ENCODE results near the gene MSMP.

Gene MSMP

GRCh38 chr9:35763181-35763580, 9.1 kb upstream of the MSMP start:
- H3K27ac Mint-ChIP-seq = no peak overlapping the region
- DNase-seq (no peak), ATAC-seq (replicated peaks) (no peak)
- H3K4me1 Mint-ChIP-seq (ENCODE audit: low read depth in 2 of 2) = peaks cover 9 to 22% of the 10 kb centered on the region in 2 donors
- no peaks in the 10 kb centered on the region for H3K9me3 Mint-ChIP-seq
- H3K27me3 Mint-ChIP-seq = no peaks in the 10 kb centered on the region
- peaks cover 3% of the 10 kb centered on the region for H3K36me3 Mint-ChIP-seq (ENCODE audit: insufficient read depth)
- H3K4me3 Mint-ChIP-seq = no peak overlapping the region

GRCh38 chr9:35760651-35761050, 6.6 kb upstream of the MSMP start:
- DNase-seq (no peak), ATAC-seq (replicated peaks) (no peak)
- H3K9me3 Mint-ChIP-seq = no peaks in the 10 kb centered on the region
- peaks cover 9% of the 10 kb centered on the region for H3K36me3 Mint-ChIP-seq (ENCODE audit: insufficient read depth)
- peaks cover 22 to 40% of the 10 kb centered on the region in 2 donors for H3K4me1 Mint-ChIP-seq (ENCODE audit: low read depth in 2 of 2)
- peak overlapping the region in 1 of 2 donors; percentile 62 for H3K27ac Mint-ChIP-seq
- no peak overlapping the region for H3K4me3 Mint-ChIP-seq
- H3K27me3 Mint-ChIP-seq = no peaks in the 10 kb centered on the region

GRCh38 chr9:35759795-35760194, 5.7 kb upstream of the MSMP start:
- Mint-ChIP-seq H3K27ac (no peak overlapping the region), H3K4me1 (ENCODE audit: low read depth in 2 of 2) (peaks cover 22 to 40% of the 10 kb centered on the region in 2 donors), H3K4me3 (peak overlapping the region in 1 of 2 donors; percentile 11), H3K9me3 (no peaks in the 10 kb centered on the region), H3K27me3 (no peaks in the 10 kb centered on the region), H3K36me3 (ENCODE audit: insufficient read depth) (peaks cover 9% of the 10 kb centered on the region)
- DNase-seq (no peak), ATAC-seq (replicated peaks) (no peak)

GRCh38 chr9:35758475-35759050, 4.5 kb upstream of the MSMP start:
- no peak for DNase-seq
- Mint-ChIP-seq H3K4me1 (ENCODE audit: low read depth in 2 of 2) (peaks cover 24 to 40% of the 10 kb centered on the region in 2 donors), H3K27ac (peak overlapping the region in 1 of 2 donors; percentile 96), H3K36me3 (ENCODE audit: insufficient read depth) (peaks cover 7% of the 10 kb centered on the region), H3K27me3 (no peaks in the 10 kb centered on the region), H3K9me3 (no peaks in the 10 kb centered on the region), H3K4me3 (no peak overlapping the region)
- no peak for ATAC-seq (replicated peaks)

GRCh38 chr9:35757892-35758275, 3.8 kb upstream of the MSMP start:
- Mint-ChIP-seq H3K27ac (peak overlapping the region; percentile 93 to 96), H3K36me3 (ENCODE audit: insufficient read depth) (peaks cover 8% of the 10 kb centered on the region), H3K9me3 (no peaks in the 10 kb centered on the region), H3K4me3 (peak overlapping the region; percentile 91 to 99), H3K27me3 (no peaks in the 10 kb centered on the region), H3K4me1 (ENCODE audit: low read depth in 2 of 2) (peaks cover 22 to 40% of the 10 kb centered on the region in 2 donors)
- DNase-seq (no peak), ATAC-seq (replicated peaks) (no peak)

- peaks cover 13% of the 10 kb centered on the region for H3K36me3 Mint-ChIP-seq (ENCODE audit: insufficient read depth)
- H3K9me3 Mint-ChIP-seq = no peaks in the 10 kb centered on the region
- peak overlapping the region; percentile 93 to 96 for H3K27ac Mint-ChIP-seq
- H3K27me3 Mint-ChIP-seq = no peaks in the 10 kb centered on the region
- ATAC-seq (replicated peaks) (peak; percentile 6), DNase-seq (no peak)
- peak overlapping the region; percentile 91 to 99 for H3K4me3 Mint-ChIP-seq
- peaks cover 22 to 40% of the 10 kb centered on the region in 2 donors for H3K4me1 Mint-ChIP-seq (ENCODE audit: low read depth in 2 of 2)
These were observed 3.3 kb upstream of the MSMP start for GRCh38 chr9:35757226-35757891.

- H3K9me3 Mint-ChIP-seq = no peaks in the 10 kb centered on the region
- H3K27me3 Mint-ChIP-seq = no peaks in the 10 kb centered on the region
- ATAC-seq (replicated peaks) = peak; percentile 90
- H3K36me3 Mint-ChIP-seq (ENCODE audit: insufficient read depth) = peaks cover 14% of the 10 kb centered on the region
- peak overlapping the region; percentile 93 to 96 for H3K27ac Mint-ChIP-seq
- peaks cover 22 to 40% of the 10 kb centered on the region in 2 donors for H3K4me1 Mint-ChIP-seq (ENCODE audit: low read depth in 2 of 2)
- H3K4me3 Mint-ChIP-seq = peak overlapping the region; percentile 91 to 99
- peak; percentile 64 to 75 (median 71) for DNase-seq
These were observed 2.5 kb upstream of the MSMP start for GRCh38 chr9:35756275-35757225.

- DNase-seq (no peak), ATAC-seq (replicated peaks) (no peak)
- Mint-ChIP-seq H3K4me1 (ENCODE audit: low read depth in 2 of 2) (peaks cover 28 to 34% of the 10 kb centered on the region in 2 donors), H3K4me3 (no peak overlapping the region), H3K27ac (no peak overlapping the region), H3K36me3 (ENCODE audit: insufficient read depth) (peaks cover 14% of the 10 kb centered on the region), H3K9me3 (no peaks in the 10 kb centered on the region), H3K27me3 (no peaks in the 10 kb centered on the region)
These were observed 995 bp upstream of the MSMP start for GRCh38 chr9:35755071-35755470.

- Mint-ChIP-seq H3K9me3 (no peaks in the 10 kb centered on the region), H3K27me3 (no peaks in the 10 kb centered on the region), H3K4me3 (no peak overlapping the region), H3K4me1 (ENCODE audit: low read depth in 2 of 2) (peaks cover 29 to 34% of the 10 kb centered on the region in 2 donors), H3K36me3 (ENCODE audit: insufficient read depth) (peaks cover 17% of the 10 kb centered on the region), H3K27ac (no peak overlapping the region)
- no peak for DNase-seq
- ATAC-seq (replicated peaks) = no peak
These were observed 610 bp downstream of the MSMP start for GRCh38 chr9:35753466-35753865.

GRCh38 chr9:35750256-35750531, 3.9 kb downstream of the MSMP start:
- Mint-ChIP-seq H3K27me3 (no peaks in the 10 kb centered on the region), H3K9me3 (no peaks in the 10 kb centered on the region), H3K4me1 (ENCODE audit: low read depth in 2 of 2) (peaks cover 43 to 44% of the 10 kb centered on the region in 2 donors), H3K4me3 (peak overlapping the region; percentile 96 to 98), H3K27ac (peak overlapping the region; percentile 93 to 94), H3K36me3 (ENCODE audit: insufficient read depth) (peaks cover 19% of the 10 kb centered on the region)
- ATAC-seq (replicated peaks) (no peak), DNase-seq (no peak)

- Mint-ChIP-seq H3K27me3 (no peaks in the 10 kb centered on the region), H3K4me1 (ENCODE audit: low read depth in 2 of 2) (peaks cover 44 to 46% of the 10 kb centered on the region in 2 donors), H3K9me3 (no peaks in the 10 kb centered on the region), H3K4me3 (peak overlapping the region; percentile 96 to 98), H3K27ac (peak overlapping the region; percentile 93 to 94), H3K36me3 (ENCODE audit: insufficient read depth) (peaks cover 19% of the 10 kb centered on the region)
- peak in 2 of 3 experiments; percentile 19 to 33 for DNase-seq
- peak; percentile 47 for ATAC-seq (replicated peaks)
These were observed 4.4 kb downstream of the MSMP start for GRCh38 chr9:35749515-35750255.

- ATAC-seq (replicated peaks) (peak; percentile 82), DNase-seq (peak in 2 of 3 experiments; percentile 58)
- Mint-ChIP-seq H3K27me3 (no peaks in the 10 kb centered on the region), H3K4me1 (ENCODE audit: low read depth in 2 of 2) (peaks cover 44 to 50% of the 10 kb centered on the region in 2 donors), H3K9me3 (no peaks in the 10 kb centered on the region), H3K36me3 (ENCODE audit: insufficient read depth) (peaks cover 23% of the 10 kb centered on the region), H3K27ac (peak within 1 kb of the TSS; percentile 93 to 94), H3K4me3 (peak within 1 kb of the TSS; percentile 96 to 98)
These were observed 5.1 kb downstream of the MSMP start, which contains the start of the genes GBA2 and RGP1 for GRCh38 chr9:35748858-35749514. Gene GBA2, minus strand, starts transcription at chr9:35749228. Its CDS starts 524 bp downstream, at chr9:35748704. Gene RGP1, plus strand, starts transcription at chr9:35749287. Its CDS starts 469 bp downstream, at chr9:35749756.
